Uterus (tissue), 4 donors: ENCODE measurements around the gene SEMA4B. TPM values are rescaled to one million over a fixed set of nuclear protein-coding genes. Genes with fewer than 3 reads are reported as not detected.

Source experiments
- DNase-seq, 2 donors: peaks; one replicate each; pipeline ENCODE4 v3.0.0-alpha.2; 2019 to 2020
- H3K27ac ChIP-seq, 2 donors: fragments of 200-600 bp; sonication (generic); 1 replicate in 1 of 2; 2 replicates in 1 of 2; pipeline ENCODE4 v1.5.1; 2016 to 2018
- H3K27me3 ChIP-seq, 2 donors: fragments of 200-600 bp; sonication (generic); one replicate each; pipeline ENCODE4 v1.5.1; 2018 to 2019; ENCODE audit warnings: control low read depth in 1 of 2
- H3K36me3 ChIP-seq, 2 donors: fragments of 200-600 bp; sonication (generic); one replicate each; pipeline ENCODE4 v1.5.1; 2019; ENCODE audit warnings: control low read depth in 1 of 2
- H3K4me1 ChIP-seq, 2 donors: fragments of 200-600 bp; sonication (generic); one replicate each; pipeline ENCODE4 v1.5.1; 2018 to 2019; ENCODE audit warnings: control low read depth in 1 of 2
- H3K4me3 ChIP-seq, 2 donors: fragments of 200-600 bp; sonication (generic); 1 replicate in 1 of 2; 2 replicates in 1 of 2; pipeline ENCODE4 v1.5.1; 2018 to 2019; ENCODE audit warnings: mild to moderate bottlenecking in 1 of 2
- H3K9me3 ChIP-seq, 2 donors: fragments of 200-600 bp; sonication (generic); one replicate each; pipeline ENCODE4 v1.5.1; 2019; ENCODE audit warnings: control low read depth in 1 of 2
- CTCF ChIP-seq, 4 experiments: fragments of 200-600 bp in 2 of 4; fragments of 450-650 bp in 2 of 4; sonication (generic) in 2 of 4; IDR thresholded peaks; one replicate each; pipeline ENCODE4 v1.5.1; 2016 to 2019; ENCODE audit warnings: antibody characterized with exemption in 4 of 4, mild to moderate bottlenecking in 2 of 4, moderate library complexity in 1 of 4
- POLR2A ChIP-seq, 2 donors: fragments of 450-650 bp; IDR thresholded peaks; one replicate each; pipeline ENCODE4 v1.6.1; 2016; ENCODE audit warnings: antibody characterized with exemption in 2 of 2, mild to moderate bottlenecking in 1 of 2, moderate library complexity in 1 of 2
- intact Hi-C: fragments of 100-400 bp; cut with DNase I; formaldehyde crosslinking; loops from one replicate; pipeline ENCODE4 v1.15.1; 2023; ENCODE audit warnings: low total_unique reads
- total RNA-seq, 4 donors: library from RNA; depleted of rRNA in 3 of 4; stranded (reverse); fragments of >200 nt in 3 of 4; gene quantifications; one replicate each; pipeline versions ENCODE4 v1.1.0 to v1.2.4, GENCODE V29; 2014 to 2023
- donor health status: DM: yes; HTN: yes; CAD: no.

Gene SEMA4B
- total RNA-seq, 4 donors from 2014 or later, result 6.7 to 50.1 (median 22.8) TPM

- no peak for DNase-seq
- Histone ChIP-seq H3K4me3 (no peak overlapping the region), H3K9me3 (no peaks in the 10 kb centered on the region), H3K36me3 (no peaks in the 10 kb centered on the region), H3K27me3 (no peaks in the 10 kb centered on the region), H3K27ac (no peak overlapping the region), H3K4me1 (peaks cover 0 to 3% of the 10 kb centered on the region in 2 donors)
- TF ChIP-seq CTCF (IDR thresholded peaks at IDR 0.05), result no peak
- no peak for TF ChIP-seq POLR2A (IDR thresholded peaks at IDR 0.05)
- intact Hi-C loops, result no loop called here
Observed at GRCh38 chr15:90261811-90262210, 60.7 kb downstream of the SEMA4B start.

GRCh38 chr15:90262426-90262825 lies 61.3 kb downstream of the SEMA4B start:
- no peak for TF ChIP-seq CTCF (IDR thresholded peaks at IDR 0.05)
- no peak for TF ChIP-seq POLR2A (IDR thresholded peaks at IDR 0.05)
- Histone ChIP-seq H3K9me3 (no peaks in the 10 kb centered on the region), H3K27ac (no peak overlapping the region), H3K27me3 (no peaks in the 10 kb centered on the region), H3K4me3 (no peak overlapping the region), H3K4me1 (peaks cover 0 to 3% of the 10 kb centered on the region in 2 donors), H3K36me3 (no peaks in the 10 kb centered on the region)
- DNase-seq, result no peak
- intact Hi-C loops, result no loop called here

DNA sequence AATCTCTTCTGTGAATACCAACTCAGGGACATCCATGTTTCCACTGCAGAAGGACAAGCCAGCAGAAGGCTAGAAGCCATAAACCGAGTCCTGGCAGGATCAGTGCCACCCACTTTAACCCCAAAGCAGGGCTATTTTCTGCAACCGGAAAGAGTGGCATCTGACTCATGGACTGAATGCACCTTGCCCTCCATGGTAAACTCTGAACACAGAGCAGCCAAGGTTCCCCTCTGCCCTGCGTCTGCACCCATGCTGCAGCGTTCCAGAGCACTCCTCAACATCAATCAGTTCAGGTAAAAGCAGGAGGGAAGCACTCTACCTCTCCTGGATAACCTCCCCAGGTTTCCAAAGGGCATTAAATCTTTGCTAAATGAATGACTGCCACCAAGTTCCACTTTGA lies 63.5 kb downstream of the SEMA4B start:
- no peak for TF ChIP-seq POLR2A (IDR thresholded peaks at IDR 0.05)
- no peak for TF ChIP-seq CTCF (IDR thresholded peaks at IDR 0.05)
- no peaks in the 10 kb centered on the region for H3K9me3 ChIP-seq
- H3K27ac ChIP-seq, result peak overlapping the region; percentile 87 to 92
- H3K4me3 ChIP-seq, result peak overlapping the region; percentile 71 to 82
- intact Hi-C loops, result no loop called here
- no peaks in the 10 kb centered on the region for H3K27me3 ChIP-seq
- no peak for DNase-seq
- peaks cover 0 to 9% of the 10 kb centered on the region in 2 donors for H3K4me1 ChIP-seq
- H3K36me3 ChIP-seq, result no peaks in the 10 kb centered on the region

DNA sequence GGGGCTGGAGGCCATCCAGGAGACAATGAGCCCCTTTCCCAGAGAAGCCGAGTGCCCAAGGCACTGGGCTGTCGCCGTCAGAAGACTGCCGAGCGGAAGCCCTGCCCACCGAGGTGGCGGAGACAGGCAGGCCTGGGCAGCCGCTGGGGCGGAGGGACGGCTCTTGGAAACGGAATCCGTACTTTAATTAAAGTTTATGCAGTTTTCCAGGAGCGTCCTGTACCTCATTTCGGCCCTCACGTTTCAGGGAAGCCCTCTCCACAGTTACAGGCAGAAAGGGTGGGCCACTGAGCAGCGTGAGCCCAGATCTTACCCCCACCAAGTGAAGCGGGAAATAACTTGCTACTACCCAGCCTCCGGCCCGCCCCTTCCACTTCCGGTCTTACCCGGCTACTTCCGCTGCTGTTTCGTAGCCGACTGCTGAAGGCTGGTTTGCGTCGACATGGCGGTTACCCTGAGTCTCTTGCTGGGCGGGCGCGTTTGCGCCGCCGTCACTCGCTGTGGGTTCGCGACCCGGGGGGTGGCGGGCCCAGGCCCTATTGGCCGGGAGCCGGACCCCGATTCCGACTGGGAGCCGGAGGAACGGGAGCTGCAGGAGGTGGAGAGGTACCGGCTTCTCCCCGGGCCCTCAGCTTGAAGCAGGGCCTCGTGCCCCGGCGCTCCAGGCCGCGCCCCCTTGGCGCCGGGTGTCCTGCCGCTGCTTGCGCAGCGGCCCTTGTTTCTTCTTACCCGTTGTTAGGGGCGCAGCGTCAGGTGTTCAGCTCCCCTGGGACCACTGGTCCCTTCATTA lies 64.3 kb downstream of the SEMA4B start, which contains the start of gene NGRN:
Gene NGRN, plus strand, starts transcription at position 402 of the 790 bp plus-strand sequence. Its CDS starts 41 bp downstream, at position 443.
- Histone ChIP-seq H3K4me3 (peak within 1 kb of the TSS; percentile 71 to 82), H3K9me3 (no peaks in the 10 kb centered on the region), H3K36me3 (no peaks in the 10 kb centered on the region), H3K27me3 (no peaks in the 10 kb centered on the region), H3K27ac (peak within 1 kb of the TSS; percentile 87 to 92), H3K4me1 (peaks cover under 1 to 9% of the 10 kb centered on the region in 2 donors)
- TF ChIP-seq POLR2A (IDR thresholded peaks at IDR 0.05) (peak; percentile 79 to 83), CTCF (IDR thresholded peaks at IDR 0.05) (no peak)
- peak; percentile 90 to 91 for DNase-seq
- intact Hi-C loops, result no loop called here

DNA sequence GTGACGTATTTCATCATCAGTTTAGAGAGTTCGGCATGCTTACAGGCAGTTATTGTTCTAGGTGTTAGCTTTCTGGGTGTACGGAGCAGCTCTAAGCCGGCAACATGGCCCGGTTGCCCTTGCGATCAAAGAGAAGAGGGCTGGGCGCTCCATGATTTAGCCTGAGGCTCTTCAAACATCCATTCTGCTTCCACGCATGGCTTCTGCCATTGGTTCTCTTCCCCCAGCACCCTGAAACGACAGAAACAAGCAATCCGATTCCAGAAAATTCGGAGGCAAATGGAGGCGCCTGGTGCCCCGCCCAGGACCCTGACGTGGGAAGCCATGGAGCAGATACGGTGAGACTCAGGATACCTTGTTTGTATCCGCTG lies 64.9 kb downstream of the SEMA4B start:
- Histone ChIP-seq H3K9me3 (no peaks in the 10 kb centered on the region), H3K4me1 (peaks cover 5 to 9% of the 10 kb centered on the region in 2 donors)
- intact Hi-C loops, result no loop called here

More for the DNA sequence above, 64.9 kb downstream of the SEMA4B start:
- Histone ChIP-seq H3K4me3 (peak overlapping the region; percentile 71 to 82), H3K27me3 (no peaks in the 10 kb centered on the region), H3K36me3 (no peaks in the 10 kb centered on the region), H3K27ac (peak overlapping the region; percentile 87 to 92)
- peak in 1 of 2 donors; percentile 32 for DNase-seq
- TF ChIP-seq CTCF (IDR thresholded peaks at IDR 0.05), result no peak
- no peak for TF ChIP-seq POLR2A (IDR thresholded peaks at IDR 0.05)
